SU-DHL-6 (cell line): ENCODE results near the gene TSPAN31.

Experiments
- H2AFZ ChIP-seq: fragments of 200-600 bp; sonication (generic); 2 replicates; pipeline ENCODE4 v1.6.1; 2014; ENCODE audit warnings: low read depth, mild to moderate bottlenecking, moderate library complexity, mixed read lengths, antibody characterized with exemption, low read length; ENCODE audit not compliant: severe bottlenecking
- H3F3A ChIP-seq: fragments of 200-600 bp; shearing (Covaris generic); 2 replicates; pipeline ENCODE4 v1.6.0; 2016; ENCODE audit warnings: antibody characterized with exemption, mild to moderate bottlenecking; ENCODE audit not compliant: insufficient read depth
- H3K27ac ChIP-seq: fragments of 200-600 bp; sonication (generic); 2 replicates; pipeline ENCODE4 v1.5.1; 2016; ENCODE audit warnings: low read depth, mild to moderate bottlenecking, low read length, moderate library complexity, mixed read lengths
- H3K27me3 ChIP-seq: fragments of 200-600 bp; sonication (generic), shearing (Covaris generic); 2 replicates; pipeline ENCODE4 v1.6.0; 2014; ENCODE audit warnings: mild to moderate bottlenecking, low read length
- H3K36me3 ChIP-seq: fragments of 200-600 bp; sonication (generic); 2 replicates; pipeline ENCODE4 v1.6.1; 2014; ENCODE audit warnings: mild to moderate bottlenecking, low read length, mixed read lengths
- H3K4me2 ChIP-seq: fragments of 300-600, 200-600 bp; shearing (Covaris generic), sonication (generic); 2 replicates; pipeline ENCODE4 v1.6.0; 2014; ENCODE audit warnings: low read length, low read depth, mild to moderate bottlenecking; ENCODE audit not compliant: poor library complexity, severe bottlenecking
- H3K4me3 ChIP-seq: fragments of 200-600 bp; sonication (generic); 2 replicates; pipeline ENCODE4 v1.5.1; 2014; ENCODE audit warnings: antibody characterized with exemption, low read length, mild to moderate bottlenecking, mixed read lengths; ENCODE audit not compliant: insufficient read depth, poor library complexity, severe bottlenecking
- H3K79me2 ChIP-seq: fragments of 200-600 bp; sonication (generic); 2 replicates; pipeline ENCODE4 v1.6.1; 2014; ENCODE audit warnings: mild to moderate bottlenecking, low read length, moderate library complexity; ENCODE audit not compliant: insufficient read depth
- H3K9ac ChIP-seq: fragments of 200-600 bp; sonication (generic); 2 replicates; pipeline ENCODE4 v1.7.0; 2014; ENCODE audit warnings: mild to moderate bottlenecking, low read length
- H3K9me2 ChIP-seq: fragments of 200-600 bp; sonication (generic); replicated peaks from 2 replicates; pipeline ENCODE4 v1.6.1; 2014; ENCODE audit warnings: low read length; ENCODE audit not compliant: insufficient read depth
- H3K9me3 ChIP-seq: fragments of 200-600 bp; sonication (generic); 2 replicates; pipeline ENCODE4 v1.6.1; 2014; ENCODE audit warnings: low read length, mixed read lengths; ENCODE audit not compliant: insufficient read depth
- H4K20me1 ChIP-seq: fragments of 200-600 bp; sonication (generic); 2 replicates; pipeline ENCODE4 v1.6.1; 2014; ENCODE audit warnings: low read depth, mild to moderate bottlenecking, antibody characterized with exemption, low read length, moderate library complexity, mixed read lengths
- CTCF ChIP-seq: fragments of 200-600 bp; sonication (generic); IDR thresholded peaks from one replicate; pipeline ENCODE4 v1.5.1; 2017; ENCODE audit warnings: antibody characterized with exemption, mild to moderate bottlenecking, low read length, moderate library complexity; ENCODE audit not compliant: insufficient read depth, poor library complexity, severe bottlenecking
- EZH2phosphoT487 ChIP-seq: fragments of 200-600 bp; sonication (generic), shearing (Covaris generic); conservative IDR thresholded peaks from 2 replicates; pipeline ENCODE4 v1.6.1; 2018; ENCODE audit warnings: mild to moderate bottlenecking, antibody characterized with exemption, low read length, moderate library complexity, mixed read lengths

TSPAN31 gene

DNA sequence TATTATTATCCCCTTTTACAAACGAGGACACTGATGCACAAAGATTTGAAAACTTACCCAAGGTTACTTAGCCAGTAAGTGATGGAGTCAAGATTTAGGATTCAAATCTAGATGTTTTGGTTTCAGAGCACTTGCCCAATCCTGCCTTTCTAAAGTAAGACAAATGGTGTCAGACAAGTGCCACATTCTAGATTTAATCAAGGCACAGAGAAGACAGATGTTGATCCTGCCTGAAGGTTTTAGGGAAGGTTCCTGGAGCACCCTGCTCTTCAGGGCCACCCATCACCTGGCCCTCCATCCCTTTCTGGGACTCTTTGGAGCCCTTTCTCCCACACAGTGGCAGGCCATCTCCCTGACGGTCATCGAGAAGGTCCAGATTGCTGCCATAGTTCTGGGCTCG lies 12.9 kb downstream of the TSPAN31 start:
- Histone ChIP-seq H3K79me2 (no peaks in the 10 kb centered on the region), H3K4me2 (no peak overlapping the region), H3K27ac (no peak overlapping the region), H3K36me3 (no peaks in the 10 kb centered on the region), H3F3A (peaks cover 25% of the 10 kb centered on the region), H3K9me2 (no peaks in the 10 kb centered on the region), H3K27me3 (no peaks in the 10 kb centered on the region), H3K9me3 (no peaks in the 10 kb centered on the region), H4K20me1 (peaks cover 8% of the 10 kb centered on the region), H3K9ac (no peak overlapping the region), H2AFZ (no peak overlapping the region), H3K4me3 (no peak overlapping the region)
- TF ChIP-seq CTCF (no peak), EZH2phosphoT487 (no peak)

GRCh38 chr12:57758552-57759359 lies 13.9 kb downstream of the TSPAN31 start:
- H3K9me2 ChIP-seq: no peaks in the 10 kb centered on the region
- no peak overlapping the region for H3K4me3 ChIP-seq
- H3K79me2 ChIP-seq: no peaks in the 10 kb centered on the region
- TF ChIP-seq EZH2phosphoT487: no peak
- TF ChIP-seq CTCF: no peak
- no peak overlapping the region for H3K4me2 ChIP-seq
- no peaks in the 10 kb centered on the region for H3K36me3 ChIP-seq
- H3K9me3 ChIP-seq: no peaks in the 10 kb centered on the region
- H2AFZ ChIP-seq: no peak overlapping the region
- no peaks in the 10 kb centered on the region for H3K27me3 ChIP-seq
- peaks cover 19% of the 10 kb centered on the region for H3F3A ChIP-seq
- H3K27ac ChIP-seq: no peak overlapping the region
- peaks cover 8% of the 10 kb centered on the region for H4K20me1 ChIP-seq
- no peak overlapping the region for H3K9ac ChIP-seq

GRCh38 chr12:57759360-57759980 lies 14.6 kb downstream of the TSPAN31 start:
- H3K27me3 ChIP-seq: no peaks in the 10 kb centered on the region
- H3K27ac ChIP-seq: no peak overlapping the region
- no peak overlapping the region for H3K4me2 ChIP-seq
- H3K79me2 ChIP-seq: no peaks in the 10 kb centered on the region
- H3K9me3 ChIP-seq: no peaks in the 10 kb centered on the region
- no peak overlapping the region for H3K4me3 ChIP-seq
- peaks cover 12% of the 10 kb centered on the region; the same call in 1 of the 2 replicates for H3F3A ChIP-seq
- H3K36me3 ChIP-seq: no peaks in the 10 kb centered on the region
- no peak overlapping the region for H2AFZ ChIP-seq
- peaks cover 8% of the 10 kb centered on the region for H4K20me1 ChIP-seq
- no peaks in the 10 kb centered on the region for H3K9me2 ChIP-seq
- TF ChIP-seq EZH2phosphoT487 (no peak), CTCF (peak; percentile 61)
- no peak overlapping the region for H3K9ac ChIP-seq
